HG02885 (cell line): ENCODE data around the gene COX10.
"Not testable (repeated sequence)": the region's sequence is repeated elsewhere in the genome, so short reads cannot be mapped to it uniquely, and the experiment has no call there.

ENCODE experiments used
- ATAC-seq: cut with Tn5 transposase; IDR thresholded peaks from one replicate; pipeline ENCODE4 v1.9.1; 2021; ENCODE audit warnings: mild to moderate bottlenecking; ENCODE audit not compliant: unreplicated experiment, poor library complexity

The COX10 gene

GRCh38 chr17:14165616-14166015 lies 96.3 kb downstream of the COX10 start:
- ATAC-seq, result no peak

DNA sequence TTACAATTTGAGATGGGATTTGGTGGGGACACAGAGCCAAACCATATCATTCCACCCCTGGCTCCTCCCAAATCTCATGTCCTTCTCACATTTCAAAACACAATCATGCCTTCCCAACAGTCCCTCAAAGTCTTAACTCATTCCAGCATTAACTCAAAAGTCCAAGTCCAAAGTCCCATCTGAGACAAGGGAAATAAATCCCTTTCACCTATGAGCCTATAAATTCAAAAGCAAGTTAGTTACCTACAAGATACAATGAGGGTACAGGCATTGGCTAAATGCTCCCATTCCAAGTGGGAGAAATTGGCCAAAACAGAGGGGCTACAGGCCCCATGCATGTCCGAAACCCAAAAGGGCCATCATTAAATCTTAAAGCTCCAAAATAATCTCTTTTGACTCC lies 98.5 kb downstream of the COX10 start:
- ATAC-seq, result not testable (repeated sequence)

DNA sequence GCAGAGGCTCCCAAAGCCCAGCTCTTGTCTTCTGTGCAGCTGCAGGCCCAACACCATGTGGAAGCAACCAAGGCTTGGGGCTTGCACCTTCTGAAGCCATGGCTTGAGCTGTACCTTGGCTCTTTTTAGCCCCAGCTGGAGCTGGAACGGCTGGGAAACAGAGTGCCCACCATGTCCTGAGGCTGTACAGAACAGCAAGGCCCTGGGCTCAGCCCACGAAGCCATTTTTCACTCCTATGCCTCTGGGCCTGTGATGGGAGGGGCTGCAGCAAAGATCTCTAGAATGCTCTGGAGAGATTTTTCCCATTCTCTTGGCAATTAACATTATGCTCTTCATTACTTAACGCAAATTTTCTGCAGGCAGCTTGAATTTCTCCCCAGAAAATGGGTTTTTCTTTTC lies 99.3 kb downstream of the COX10 start:
- ATAC-seq, result no peak

GRCh38 chr17:14169287-14169686 lies 100.0 kb downstream of the COX10 start:
- ATAC-seq, result no peak

GRCh38 chr17:14169901-14170300 lies 100.6 kb downstream of the COX10 start:
- ATAC-seq, result no peak

GRCh38 chr17:14176989-14177388 lies 107.7 kb downstream of the COX10 start:
- ATAC-seq, result not testable (repeated sequence)

- not testable (repeated sequence) for ATAC-seq
These were observed 108.5 kb downstream of the COX10 start for GRCh38 chr17:14177801-14178200.

DNA sequence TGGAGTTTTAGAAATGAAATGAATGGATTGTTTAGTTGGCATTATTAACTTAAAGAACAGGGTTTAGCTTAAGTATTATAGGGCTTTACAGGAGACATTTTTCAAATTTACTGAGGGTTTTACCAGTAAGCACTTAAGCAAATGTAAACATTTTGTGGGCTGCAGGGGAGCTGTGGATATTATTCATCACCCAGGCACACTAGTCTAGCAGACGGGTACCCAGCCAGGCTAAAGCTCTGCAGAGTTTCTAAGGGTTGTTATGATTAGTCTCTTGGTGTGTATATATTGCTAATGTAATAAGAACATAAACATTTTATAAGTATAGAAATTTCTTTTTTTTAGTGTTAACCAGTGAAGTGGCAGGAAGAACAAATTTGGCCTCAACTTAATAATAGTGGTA lies 110.6 kb downstream of the COX10 start:
- not testable (repeated sequence) for ATAC-seq

GRCh38 chr17:14182084-14182483 lies 112.8 kb downstream of the COX10 start:
- not testable (repeated sequence) for ATAC-seq

DNA sequence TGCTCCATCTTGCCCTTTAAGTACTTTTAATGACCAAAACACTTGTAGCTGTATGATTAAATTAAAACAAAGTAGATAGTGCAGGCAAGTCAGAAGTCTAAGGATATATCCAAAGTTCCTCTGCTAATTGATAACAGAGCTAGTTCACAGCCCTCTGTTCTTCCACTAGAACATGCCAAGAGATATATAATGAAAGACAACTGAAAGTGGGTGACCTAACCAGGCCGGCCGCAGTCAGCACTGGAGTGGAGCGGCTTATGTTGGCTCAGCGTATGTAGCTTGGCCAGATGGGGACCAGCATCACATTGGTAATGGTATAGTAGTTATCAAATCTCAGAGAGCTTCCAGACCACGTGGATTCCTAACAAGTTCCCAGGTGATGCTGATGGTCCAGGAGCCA lies 115.2 kb downstream of the COX10 start:
- ATAC-seq, result not testable (repeated sequence)

DNA sequence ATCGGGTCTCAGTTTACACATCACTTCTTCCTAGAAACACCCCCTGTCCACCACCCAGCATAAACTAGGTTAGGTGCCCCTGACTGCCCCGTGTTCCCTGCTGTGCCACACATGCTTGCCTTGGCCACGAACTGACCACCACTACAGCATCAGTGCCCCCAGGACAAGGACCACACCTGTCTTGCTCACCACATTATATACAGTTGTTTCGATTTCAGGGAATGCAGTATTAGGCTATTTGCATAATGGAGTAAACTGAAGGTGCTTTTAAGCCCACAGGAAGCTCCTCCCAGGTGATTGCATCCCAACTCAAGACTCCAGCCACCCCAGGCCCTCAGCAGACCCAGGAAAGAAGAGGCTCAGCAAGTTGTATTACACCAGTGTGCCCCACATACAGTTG lies 117.1 kb downstream of the COX10 start:
- ATAC-seq, result not testable (repeated sequence)

DNA sequence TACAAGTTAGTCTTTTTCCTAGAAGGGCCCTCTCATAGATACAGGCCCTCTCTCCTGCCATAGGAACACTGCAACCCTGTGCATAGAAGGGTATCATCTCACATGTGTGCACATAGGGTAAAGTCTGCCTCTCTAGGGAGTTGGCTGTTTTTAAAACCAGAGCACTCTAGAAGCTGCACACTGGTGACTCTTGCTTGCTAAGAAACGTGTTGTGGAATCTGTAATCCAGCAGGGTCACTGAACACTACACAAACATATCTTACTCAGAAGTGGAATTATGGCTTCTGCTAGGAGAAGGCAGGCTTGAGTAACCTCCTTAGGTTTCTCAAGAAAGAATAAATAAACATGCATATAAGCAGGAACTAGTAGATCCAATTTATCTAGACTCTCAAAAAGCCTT lies 121.5 kb downstream of the COX10 start:
- not testable (repeated sequence) for ATAC-seq

GRCh38 chr17:14191469-14191868 lies 122.2 kb downstream of the COX10 start:
- ATAC-seq, result not testable (repeated sequence)

DNA sequence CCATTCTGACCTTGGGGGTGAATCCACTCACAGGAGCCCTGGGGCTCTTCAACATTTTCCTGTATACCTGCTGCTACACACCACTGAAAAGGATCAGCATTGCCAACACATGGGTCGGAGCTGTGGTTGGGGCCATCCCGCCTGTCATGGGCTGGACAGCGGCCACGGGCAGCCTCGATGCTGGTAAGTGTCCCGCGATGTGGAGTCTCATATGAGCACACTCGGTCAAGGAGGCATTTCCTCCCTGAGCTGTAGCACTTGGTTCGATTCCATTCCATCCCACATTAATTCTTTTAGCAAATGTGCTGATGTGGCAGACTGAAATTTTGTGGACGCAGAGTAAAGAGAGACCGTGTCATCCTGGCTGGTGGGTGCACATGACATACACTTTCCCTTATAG lies 122.7 kb downstream of the COX10 start:
- ATAC-seq, result not testable (repeated sequence)

- peak; percentile 84 for ATAC-seq
These were observed 123.5 kb downstream of the COX10 start for GRCh38 chr17:14192636-14193344.

DNA sequence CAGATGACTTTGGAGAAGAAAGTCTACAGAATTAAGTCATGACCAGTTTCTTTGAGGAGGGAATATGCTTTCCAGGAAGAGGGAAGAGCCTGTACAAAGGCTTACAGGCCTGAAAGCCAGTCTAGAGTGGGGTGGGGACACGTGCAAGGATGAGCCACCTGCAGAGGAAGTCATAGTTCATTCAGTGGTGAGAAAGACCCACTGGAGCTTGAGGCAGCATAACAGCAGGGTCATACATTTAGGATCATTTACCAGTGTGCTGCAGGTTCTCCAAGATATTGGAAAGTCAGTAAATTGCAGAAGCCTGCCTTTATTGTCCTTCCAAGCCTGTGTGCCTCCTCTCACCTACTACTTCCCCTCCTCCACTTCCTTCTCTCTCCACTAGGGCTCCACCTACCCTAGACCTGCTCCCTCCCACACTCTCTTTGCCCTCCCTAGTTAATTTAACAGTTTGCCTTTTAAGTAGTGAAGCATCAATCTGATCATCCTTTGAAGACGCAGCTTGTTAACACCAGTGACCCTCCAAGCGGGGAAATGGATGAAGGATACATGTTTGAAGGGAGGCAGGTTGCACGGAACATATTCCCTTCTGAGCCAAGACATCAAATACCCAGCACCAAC lies 127.2 kb downstream of the COX10 start:
- ATAC-seq, result peak; percentile 39

GRCh38 chr17:14197057-14197456 lies 127.8 kb downstream of the COX10 start:
- no peak for ATAC-seq

DNA sequence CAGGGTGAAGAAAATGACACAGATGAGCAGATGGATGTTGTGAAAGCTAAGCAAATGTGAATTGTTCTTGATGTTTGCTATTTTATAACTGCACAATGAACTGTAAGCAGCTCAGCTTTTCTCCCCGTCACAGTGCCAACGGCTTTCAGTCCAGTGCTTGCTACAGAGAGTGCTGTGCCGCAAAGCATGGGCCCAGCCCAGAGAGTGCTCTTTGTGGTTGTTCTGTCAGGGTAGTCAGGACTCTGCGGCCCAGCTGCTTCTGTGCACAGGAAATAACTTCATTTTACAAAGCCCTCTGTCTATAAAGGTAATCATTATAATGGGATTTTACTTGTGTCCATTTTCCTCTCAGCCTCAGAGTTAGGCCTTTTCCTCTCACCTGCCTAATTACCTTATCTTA lies 128.3 kb downstream of the COX10 start:
- ATAC-seq, result no peak

GRCh38 chr17:14198013-14198412 lies 128.7 kb downstream of the COX10 start:
- ATAC-seq, result no peak

- ATAC-seq, result no peak
These were observed 129.3 kb downstream of the COX10 start for GRCh38 chr17:14198575-14198974.

DNA sequence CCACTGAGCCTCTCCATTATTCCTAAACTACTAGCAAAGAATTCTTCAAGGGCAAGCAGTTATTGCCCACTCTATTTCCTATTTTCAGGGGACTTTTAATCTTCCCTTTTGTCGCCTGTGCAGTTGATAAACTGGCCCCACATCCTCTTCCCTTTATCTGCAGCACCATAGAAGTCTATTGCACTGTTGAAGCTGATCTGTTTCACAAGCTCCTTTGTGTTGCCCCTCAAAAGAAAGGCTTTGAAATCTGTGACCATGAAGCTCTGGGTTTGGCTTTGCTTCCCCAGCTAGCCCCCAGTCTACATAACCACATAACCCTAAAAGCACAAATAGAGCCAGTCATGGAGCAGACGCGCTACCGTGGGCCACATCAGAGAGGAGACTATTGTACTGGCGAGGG lies 130.3 kb downstream of the COX10 start:
- no peak for ATAC-seq

- no peak for ATAC-seq
These were observed 131.1 kb downstream of the COX10 start for GRCh38 chr17:14200354-14200753.
